Parathyroid adenoma (tissue), 2 donors: ENCODE results near the gene COPS8.

Source experiments
- H2AFZ ChIP-seq: fragments of 300-600 bp; sonication (generic); one replicate; pipeline ENCODE4 v1.7.0; 2017; ENCODE audit warnings: antibody characterized with exemption, mild to moderate bottlenecking
- H3K27ac ChIP-seq: fragments of 300-600 bp; sonication (generic); one replicate; pipeline ENCODE4 v1.7.0; 2017
- H3K27me3 ChIP-seq: fragments of 300-600 bp; sonication (generic); one replicate; pipeline ENCODE4 v1.7.0; 2017; ENCODE audit warnings: low read length; ENCODE audit not compliant: control insufficient read depth, insufficient read depth
- H3K36me3 ChIP-seq: fragments of 300-600 bp; sonication (generic); one replicate; pipeline ENCODE4 v1.7.0; 2017; ENCODE audit warnings: low read length; ENCODE audit not compliant: control insufficient read depth, insufficient read depth
- H3K4me1 ChIP-seq: fragments of 300-600 bp; sonication (generic); one replicate; pipeline ENCODE4 v1.7.0; 2017; ENCODE audit warnings: control low read depth
- H3K4me2 ChIP-seq: fragments of 300-600 bp; sonication (generic); one replicate; pipeline ENCODE4 v1.7.0; 2017; ENCODE audit warnings: low read length
- H3K4me3 ChIP-seq: fragments of 300-600 bp; sonication (generic); one replicate; pipeline ENCODE4 v1.7.0; 2017; ENCODE audit warnings: low read depth, low read length
- H3K79me2 ChIP-seq: fragments of 300-600 bp; sonication (generic); one replicate; pipeline ENCODE4 v1.7.0; 2017; ENCODE audit warnings: control low read depth
- H3K9ac ChIP-seq: fragments of 300-600 bp; sonication (generic); one replicate; pipeline ENCODE4 v1.7.0; 2017; ENCODE audit warnings: mild to moderate bottlenecking
- H3K9me3 ChIP-seq: fragments of 300-600 bp; sonication (generic); one replicate; pipeline ENCODE4 v1.7.0; 2017; ENCODE audit warnings: low read length; ENCODE audit not compliant: control insufficient read depth
- TF ChIP-seq, protein P1 (sequence below): fragments of 300-600 bp; sonication (generic); IDR thresholded peaks from one replicate; pipeline ENCODE4 v1.7.0; 2017; ENCODE audit warnings: antibody characterized with exemption, mild to moderate bottlenecking
- donor health status: primary hyperparathyroidism.

COPS8 gene

DNA sequence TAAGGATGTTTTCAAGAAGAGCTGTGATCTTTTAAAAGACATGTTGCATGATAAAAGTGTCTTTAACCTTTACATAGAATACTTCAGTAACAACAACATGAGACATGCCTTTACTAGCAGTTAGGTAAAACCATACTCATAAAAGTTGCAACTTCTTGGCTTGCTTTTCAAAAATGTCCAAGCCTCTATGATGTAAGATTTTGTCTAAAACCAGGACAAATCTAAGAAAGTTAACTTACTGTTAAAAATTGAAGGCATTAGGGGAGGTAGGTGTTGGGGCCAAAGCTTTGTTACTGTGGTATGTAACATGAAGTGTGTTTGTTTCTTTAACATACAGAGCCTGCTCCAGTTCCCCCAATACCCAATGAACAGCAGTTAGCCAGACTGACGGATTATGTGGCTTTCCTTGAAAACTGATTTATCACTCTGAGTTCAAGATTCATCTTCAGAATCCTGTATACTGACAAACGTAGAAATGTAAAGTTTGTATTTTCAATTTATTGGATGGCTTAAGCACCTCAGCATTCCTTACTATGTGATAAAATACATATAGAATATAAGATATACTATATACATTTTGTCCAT, 11.7 kb downstream of the COPS8 start:
- Histone ChIP-seq H3K4me3 (no peak overlapping the region), H3K79me2 (no peaks in the 10 kb centered on the region), H2AFZ (no peak overlapping the region), H3K36me3 (no peaks in the 10 kb centered on the region), H3K4me2 (no peak overlapping the region), H3K27ac (no peak overlapping the region), H3K9me3 (no peaks in the 10 kb centered on the region), H3K4me1 (no peaks in the 10 kb centered on the region), H3K27me3 (no peaks in the 10 kb centered on the region), H3K9ac (no peak overlapping the region)
- TF ChIP-seq, protein P1, sequence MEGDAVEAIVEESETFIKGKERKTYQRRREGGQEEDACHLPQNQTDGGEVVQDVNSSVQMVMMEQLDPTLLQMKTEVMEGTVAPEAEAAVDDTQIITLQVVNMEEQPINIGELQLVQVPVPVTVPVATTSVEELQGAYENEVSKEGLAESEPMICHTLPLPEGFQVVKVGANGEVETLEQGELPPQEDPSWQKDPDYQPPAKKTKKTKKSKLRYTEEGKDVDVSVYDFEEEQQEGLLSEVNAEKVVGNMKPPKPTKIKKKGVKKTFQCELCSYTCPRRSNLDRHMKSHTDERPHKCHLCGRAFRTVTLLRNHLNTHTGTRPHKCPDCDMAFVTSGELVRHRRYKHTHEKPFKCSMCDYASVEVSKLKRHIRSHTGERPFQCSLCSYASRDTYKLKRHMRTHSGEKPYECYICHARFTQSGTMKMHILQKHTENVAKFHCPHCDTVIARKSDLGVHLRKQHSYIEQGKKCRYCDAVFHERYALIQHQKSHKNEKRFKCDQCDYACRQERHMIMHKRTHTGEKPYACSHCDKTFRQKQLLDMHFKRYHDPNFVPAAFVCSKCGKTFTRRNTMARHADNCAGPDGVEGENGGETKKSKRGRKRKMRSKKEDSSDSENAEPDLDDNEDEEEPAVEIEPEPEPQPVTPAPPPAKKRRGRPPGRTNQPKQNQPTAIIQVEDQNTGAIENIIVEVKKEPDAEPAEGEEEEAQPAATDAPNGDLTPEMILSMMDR = no peak

DNA sequence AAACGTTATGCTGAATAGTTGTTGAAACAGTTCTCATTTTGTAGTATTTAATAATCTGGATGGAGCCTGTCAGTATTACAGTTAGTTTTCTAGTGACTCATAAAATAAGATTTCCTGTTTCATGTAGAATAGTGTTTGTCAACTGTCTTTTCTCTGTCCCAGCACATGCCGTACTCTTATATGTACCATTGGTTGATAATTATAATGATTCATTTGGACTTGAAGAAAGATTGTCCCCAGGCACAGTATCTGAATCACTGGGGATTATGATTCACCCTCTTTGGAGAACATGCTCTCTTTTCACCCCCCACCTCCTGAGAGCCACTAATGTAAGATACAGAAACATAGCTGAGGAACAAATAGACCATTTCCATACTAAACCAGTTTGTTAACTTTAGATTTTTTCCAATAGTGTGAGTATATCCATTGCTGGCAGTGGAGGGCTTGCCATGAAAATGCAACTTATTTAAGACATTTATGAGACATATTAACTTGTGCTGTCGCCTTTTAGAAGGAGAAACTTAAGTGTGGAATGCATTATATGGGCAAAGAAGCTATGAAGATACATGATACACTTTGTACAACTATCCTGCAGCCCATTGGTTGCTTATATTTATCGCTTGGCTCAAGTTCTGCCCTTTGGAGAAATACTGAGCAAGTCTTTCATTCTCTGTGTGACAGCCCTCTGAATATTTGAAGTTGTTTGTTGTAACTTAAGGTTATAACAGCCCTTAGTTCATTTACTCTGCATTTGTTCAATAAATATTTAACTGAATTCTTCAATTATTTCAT, 12.4 kb downstream of the COPS8 start:
- Histone ChIP-seq H3K4me1 (no peaks in the 10 kb centered on the region), H3K36me3 (no peaks in the 10 kb centered on the region)

DNA sequence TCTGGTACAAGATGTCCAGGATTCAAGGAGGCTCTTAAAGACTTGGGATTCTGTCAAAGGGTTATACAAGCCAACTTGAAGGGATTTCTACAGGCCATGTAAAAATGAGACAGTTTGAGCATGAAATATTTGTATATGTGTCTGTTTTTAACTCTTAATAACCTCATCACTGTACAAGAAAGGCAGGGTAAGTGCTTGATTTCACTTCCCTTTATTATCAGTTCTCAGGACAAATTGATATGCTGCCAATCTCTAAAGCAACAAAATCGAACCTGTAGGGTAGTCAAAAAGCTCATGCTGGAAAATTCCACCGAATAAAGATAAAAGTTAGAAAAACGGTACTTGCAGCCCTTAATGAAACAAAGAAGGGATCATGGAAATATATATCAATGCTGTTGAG, 14.1 kb downstream of the COPS8 start:
- Histone ChIP-seq H3K4me2 (no peak overlapping the region), H3K27me3 (no peaks in the 10 kb centered on the region), H3K4me3 (no peak overlapping the region), H3K27ac (no peak overlapping the region), H3K9ac (no peak overlapping the region), H3K36me3 (no peaks in the 10 kb centered on the region), H2AFZ (no peak overlapping the region), H3K79me2 (no peaks in the 10 kb centered on the region), H3K9me3 (no peaks in the 10 kb centered on the region), H3K4me1 (no peaks in the 10 kb centered on the region)
- TF ChIP-seq, protein P1 = no peak

More for the DNA sequence above, 12.4 kb downstream of the COPS8 start:
- H3K4me3 ChIP-seq = no peak overlapping the region
- no peak overlapping the region for H3K9ac ChIP-seq
- H3K27me3 ChIP-seq = no peaks in the 10 kb centered on the region
- H3K27ac ChIP-seq = no peak overlapping the region
- H2AFZ ChIP-seq = no peak overlapping the region
- H3K4me2 ChIP-seq = no peak overlapping the region
- no peaks in the 10 kb centered on the region for H3K9me3 ChIP-seq
- TF ChIP-seq, protein P1 = no peak
- H3K79me2 ChIP-seq = no peaks in the 10 kb centered on the region

DNA sequence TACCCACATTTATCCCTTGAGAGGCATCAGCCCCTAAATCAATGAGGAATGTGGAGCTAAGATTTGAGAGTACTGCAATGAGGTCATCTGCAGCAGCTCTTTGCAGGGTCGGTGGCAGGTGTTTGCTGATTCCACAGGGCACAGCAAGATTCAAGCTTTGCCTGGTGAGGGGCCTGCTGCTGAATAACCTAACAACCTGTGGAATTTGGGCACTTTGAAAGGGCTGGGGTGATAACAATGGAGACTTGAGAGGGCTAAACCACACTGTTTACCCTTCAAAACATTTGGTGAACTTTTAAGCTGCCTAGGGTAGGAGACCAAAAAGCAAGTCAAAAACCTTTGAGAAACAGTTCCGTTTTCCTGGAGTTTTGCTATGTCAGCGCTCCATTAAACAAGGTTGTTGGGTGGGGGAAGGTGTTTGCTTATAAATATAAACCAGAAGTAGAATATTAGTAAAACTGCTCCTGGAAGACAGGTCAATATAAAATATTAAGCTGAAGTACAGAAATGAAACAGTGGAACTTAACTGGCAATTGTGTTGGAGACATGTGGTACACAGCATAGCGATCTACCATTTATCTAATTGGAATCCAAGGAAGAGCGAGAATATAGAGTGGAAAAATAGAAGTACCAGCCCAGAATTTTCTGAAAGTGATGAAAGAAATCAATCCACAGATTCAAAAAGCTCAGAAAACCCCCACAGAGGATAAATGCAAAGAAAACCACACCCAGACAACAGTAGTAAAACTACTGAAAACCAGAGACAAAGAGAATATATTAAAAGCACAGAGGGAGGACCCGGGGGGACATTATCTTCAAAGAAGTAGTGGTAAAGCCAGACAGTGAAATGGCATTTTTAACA, 15.7 kb downstream of the COPS8 start:
- H3K27ac ChIP-seq = no peak overlapping the region
- TF ChIP-seq, protein P1 = no peak
- no peak overlapping the region for H2AFZ ChIP-seq
- no peaks in the 10 kb centered on the region for H3K9me3 ChIP-seq
- H3K79me2 ChIP-seq = no peaks in the 10 kb centered on the region
- no peaks in the 10 kb centered on the region for H3K36me3 ChIP-seq
- H3K27me3 ChIP-seq = no peaks in the 10 kb centered on the region
- H3K9ac ChIP-seq = no peak overlapping the region
- no peak overlapping the region for H3K4me2 ChIP-seq
- no peaks in the 10 kb centered on the region for H3K4me1 ChIP-seq
- H3K4me3 ChIP-seq = no peak overlapping the region
